ENCODE results near the gene GNAZ. TPM values are rescaled to one million over a fixed set of nuclear protein-coding genes. Genes with fewer than 3 reads are reported as not detected.
"Not testable (repeated sequence)": the region's sequence is repeated elsewhere in the genome, so short reads cannot be mapped to it uniquely, and the experiment has no call there.

The GNAZ gene
- total RNA-seq, 1 donor from 2014 or later = 0.12 TPM

- DNase-seq (ENCODE audit: extremely low read depth, low read depth, low spot score) = peak; percentile 31
Observed at GRCh38 chr22:23128269-23129108, 58.2 kb downstream of the GNAZ start.

GRCh38 chr22:23129149-23129548, 58.8 kb downstream of the GNAZ start:
- no peak for DNase-seq (ENCODE audit: extremely low read depth, low read depth, low spot score)

GRCh38 chr22:23130697-23131096, 60.4 kb downstream of the GNAZ start:
- no peak for DNase-seq (ENCODE audit: extremely low read depth, low read depth, low spot score)

GRCh38 chr22:23131931-23132330, 61.6 kb downstream of the GNAZ start:
- no peak for DNase-seq (ENCODE audit: extremely low read depth, low read depth, low spot score)

- no peak for DNase-seq (ENCODE audit: extremely low read depth, low read depth, low spot score)
Observed at GRCh38 chr22:23132376-23133091, 62.2 kb downstream of the GNAZ start.

GRCh38 chr22:23133922-23134321, 63.6 kb downstream of the GNAZ start:
- no peak for DNase-seq (ENCODE audit: extremely low read depth, low read depth, low spot score)

- DNase-seq (ENCODE audit: extremely low read depth, low read depth, low spot score) = not testable (repeated sequence)
Observed at GRCh38 chr22:23136991-23137390, 66.7 kb downstream of the GNAZ start.

GRCh38 chr22:23137468-23137867, 67.1 kb downstream of the GNAZ start:
- DNase-seq (ENCODE audit: extremely low read depth, low read depth, low spot score) = no peak

- no peak for DNase-seq (ENCODE audit: extremely low read depth, low read depth, low spot score)
Observed at GRCh38 chr22:23137905-23138561, 67.7 kb downstream of the GNAZ start.

GRCh38 chr22:23138584-23139435, 68.5 kb downstream of the GNAZ start:
- no peak for DNase-seq (ENCODE audit: extremely low read depth, low read depth, low spot score)

GRCh38 chr22:23140385-23140784, 70.1 kb downstream of the GNAZ start:
- no peak for DNase-seq (ENCODE audit: extremely low read depth, low read depth, low spot score)

GRCh38 chr22:23142546-23143105, 72.3 kb downstream of the GNAZ start:
- no peak for DNase-seq (ENCODE audit: extremely low read depth, low read depth, low spot score)

- DNase-seq (ENCODE audit: extremely low read depth, low read depth, low spot score) = no peak
Observed at GRCh38 chr22:23143119-23143518, 72.8 kb downstream of the GNAZ start.

- DNase-seq (ENCODE audit: extremely low read depth, low read depth, low spot score) = no peak
Observed at GRCh38 chr22:23144432-23144831, 74.1 kb downstream of the GNAZ start.

GRCh38 chr22:23144932-23145877, 74.9 kb downstream of the GNAZ start, which contains the start of gene RAB36:
TSS of gene RAB36 (plus strand) at chr22:23145477. CDS start at chr22:23146617, 1,140 bp downstream.
- DNase-seq (ENCODE audit: extremely low read depth, low read depth, low spot score) = peak; percentile 56

- no peak for DNase-seq (ENCODE audit: extremely low read depth, low read depth, low spot score)
Observed at GRCh38 chr22:23145878-23146470, 75.7 kb downstream of the GNAZ start.

GRCh38 chr22:23146478-23147205, 76.3 kb downstream of the GNAZ start:
- DNase-seq (ENCODE audit: extremely low read depth, low read depth, low spot score) = no peak

Measured in glomerular endothelial cell (primary cell).